H1 (cell line): ENCODE measurements around the gene FOSL2. TPM values are rescaled to one million over a fixed set of nuclear protein-coding genes. Genes with fewer than 3 reads are reported as not detected.

Source experiments
- CTCF ChIA-PET: fragments of 300-600 bp; sonication (Branson Sonifier 250); formaldehyde crosslinking; loops from one replicate; lab custom pipeline; 2021; ENCODE audit not compliant: partially characterized antibody; lab: Charles Lee
- POLR2A ChIA-PET: fragments of 300-600 bp; sonication (Branson Sonifier 250); formaldehyde crosslinking; loops from one replicate; lab custom pipeline; 2021; ENCODE audit warnings: inconsistent platforms; ENCODE audit not compliant: partially characterized antibody; lab: Charles Lee
- DNase-seq, 2 experiments: peaks; one replicate each; pipeline versions ENCODE4 v3.0.0 to v3.0.0-alpha.2; 2010 to 2022; ENCODE audit warnings: low spot score in 2 of 2, low read depth in 1 of 2, mixed read lengths in 1 of 2
- FAIRE-seq: peaks from 2 replicates; lab custom pipeline; 2011; peaks lifted over from hg19 to GRCh38; lab: Jason Lieb, UNC
- H2AFZ ChIP-seq: 2 replicates; pipeline ENCODE4 v1.8.1; 2012; ENCODE audit warnings: low read length, inconsistent platforms
- H2AK5ac ChIP-seq: 2 replicates; pipeline ENCODE4 v1.6.1; 2013; ENCODE audit warnings: low read depth, low read length
- H2BK120ac ChIP-seq: replicated peaks from 2 replicates; pipeline ENCODE3; 2013; ENCODE audit warnings: low read depth, low read length, inconsistent platforms
- H2BK12ac ChIP-seq: 2 replicates; pipeline ENCODE4 v1.6.1; 2013; ENCODE audit warnings: low read depth, low read length
- H2BK15ac ChIP-seq: 2 replicates; pipeline ENCODE4 v1.6.1; 2013; ENCODE audit warnings: low read length
- H2BK20ac ChIP-seq: 2 replicates; pipeline ENCODE4 v1.6.1; 2013; ENCODE audit warnings: low read length
- H2BK5ac ChIP-seq: 2 replicates; pipeline ENCODE4 v1.6.1; 2013; ENCODE audit warnings: low read depth, low read length
- H3K14ac ChIP-seq: 2 replicates; pipeline ENCODE4 v1.6.1; 2013; ENCODE audit warnings: inconsistent platforms; ENCODE audit not compliant: insufficient read length
- H3K18ac ChIP-seq: 2 replicates; pipeline ENCODE4 v1.6.1; 2013; ENCODE audit warnings: low read length; ENCODE audit errors: extremely low read depth
- H3K23ac ChIP-seq: 2 replicates; pipeline ENCODE4 v1.6.1; 2013; ENCODE audit warnings: inconsistent platforms; ENCODE audit not compliant: insufficient read length
- H3K23me2 ChIP-seq: 2 replicates; pipeline ENCODE4 v1.6.1; 2013; ENCODE audit warnings: low read depth, low read length
- H3K27ac ChIP-seq: 2 replicates; pipeline ENCODE4 v1.6.1; 2011; ENCODE audit warnings: low read depth, low read length, inconsistent platforms
- H3K27me3 ChIP-seq, 4 experiments: replicated peaks in 1 of 4; 1 replicate in 1 of 4; 2 replicates in 3 of 4; pipeline versions ENCODE4 v1.6.1 to v1.8.1; 2011 to 2013; ENCODE audit warnings: low read length in 3 of 4, mild to moderate bottlenecking in 3 of 4, inconsistent platforms in 2 of 4, mixed read lengths in 2 of 4, moderate library complexity in 1 of 4; ENCODE audit not compliant: control insufficient read depth in 3 of 4, insufficient read depth in 3 of 4; ENCODE audit errors: extremely low read depth in 1 of 4
- H3K36me3 ChIP-seq, 4 experiments: 2 replicates each; pipeline versions ENCODE4 v1.6.1 to v1.8.1; 2011 to 2013; ENCODE audit warnings: mild to moderate bottlenecking in 4 of 4, low read length in 3 of 4, moderate library complexity in 2 of 4, control low read depth in 1 of 4, inconsistent platforms in 1 of 4; ENCODE audit not compliant: insufficient read depth in 4 of 4, control insufficient read depth in 2 of 4
- H3K4ac ChIP-seq: replicated peaks from 2 replicates; pipeline ENCODE3; 2013; ENCODE audit warnings: low read length, low read depth, mixed read lengths, inconsistent platforms; ENCODE audit not compliant: insufficient read length
- H3K4me1 ChIP-seq, 4 experiments: replicated peaks in 1 of 4; 1 replicate in 1 of 4; 2 replicates in 3 of 4; pipeline versions ENCODE4 v1.6.1 to v1.8.1; 2011 to 2013; ENCODE audit warnings: low read length in 3 of 4, inconsistent platforms in 2 of 4, mixed read lengths in 1 of 4; ENCODE audit not compliant: insufficient read depth in 4 of 4, control insufficient read depth in 3 of 4
- H3K4me2 ChIP-seq, 2 experiments: 2 replicates each; pipeline versions ENCODE4 v1.6.1 to v1.8.1; 2011 to 2013; ENCODE audit warnings: low read depth in 2 of 2, low read length in 2 of 2, control low read depth in 1 of 2, inconsistent platforms in 1 of 2, mild to moderate bottlenecking in 1 of 2; ENCODE audit not compliant: insufficient read depth in 1 of 2
- H3K4me3 ChIP-seq, 4 experiments: fragments of 200-600, 300-600 bp in 1 of 4; sonication (generic), shearing (Covaris generic), sonication (Bioruptor Twin) in 1 of 4; 2 replicates each; pipeline versions ENCODE4 v1.5.1 to v1.8.1; 2011 to 2016; ENCODE audit warnings: low read length in 4 of 4, low read depth in 3 of 4, control low read depth in 2 of 4, inconsistent platforms in 2 of 4, mild to moderate bottlenecking in 2 of 4, mixed read lengths in 1 of 4, moderate library complexity in 1 of 4; ENCODE audit not compliant: insufficient read depth in 2 of 4; ENCODE audit errors: extremely low read depth in 1 of 4
- H3K56ac ChIP-seq: replicated peaks from 2 replicates; pipeline ENCODE3; 2013; ENCODE audit warnings: low read depth, mild to moderate bottlenecking, mixed read lengths, low read length, inconsistent platforms; ENCODE audit not compliant: insufficient read length
- H3K79me1 ChIP-seq: 2 replicates; pipeline ENCODE4 v1.6.1; 2013; ENCODE audit warnings: low read depth, low read length, control low read depth
- H3K79me2 ChIP-seq, 2 experiments: 2 replicates each; pipeline versions ENCODE4 v1.6.1 to v1.8.1; 2012 to 2013; ENCODE audit warnings: low read length in 2 of 2, mild to moderate bottlenecking in 2 of 2, inconsistent platforms in 1 of 2; ENCODE audit not compliant: insufficient read depth in 2 of 2, control insufficient read depth in 1 of 2
- H3K9ac ChIP-seq, 4 experiments: replicated peaks in 1 of 4; 1 replicate in 1 of 4; 2 replicates in 3 of 4; pipeline versions ENCODE4 v1.6.1 to v1.8.1; 2011 to 2013; ENCODE audit warnings: low read depth in 3 of 4, low read length in 3 of 4, control low read depth in 2 of 4, mild to moderate bottlenecking in 2 of 4, moderate library complexity in 2 of 4, inconsistent platforms in 1 of 4; ENCODE audit errors: extremely low read depth in 1 of 4
- H3K9me3 ChIP-seq, 2 experiments: 2 replicates each; pipeline versions ENCODE4 v1.6.1 to v1.8.1; 2012 to 2013; ENCODE audit warnings: mild to moderate bottlenecking in 2 of 2, moderate library complexity in 2 of 2, control low read depth in 1 of 2, inconsistent platforms in 1 of 2, low read depth in 1 of 2, low read length in 1 of 2, mixed read lengths in 1 of 2; ENCODE audit not compliant: insufficient read depth in 2 of 2
- H4K20me1 ChIP-seq, 2 experiments: replicated peaks in 1 of 2; 2 replicates each; pipeline versions ENCODE3 to v1.8.1; 2011 to 2013; ENCODE audit warnings: inconsistent platforms in 2 of 2, low read length in 2 of 2, mild to moderate bottlenecking in 1 of 2; ENCODE audit not compliant: insufficient read depth in 2 of 2, control insufficient read depth in 1 of 2
- H4K5ac ChIP-seq: 2 replicates; pipeline ENCODE4 v1.6.1; 2013; ENCODE audit warnings: low read length, low read depth, mixed read lengths, inconsistent platforms; ENCODE audit not compliant: insufficient read length
- H4K8ac ChIP-seq: 2 replicates; pipeline ENCODE4 v1.8.0; 2013; ENCODE audit warnings: mild to moderate bottlenecking, moderate library complexity, low read length, inconsistent platforms; ENCODE audit not compliant: insufficient read depth; ENCODE audit errors: extremely low read depth
- H4K91ac ChIP-seq: replicated peaks from 2 replicates; pipeline ENCODE3; 2013; ENCODE audit warnings: low read length, mixed read lengths, inconsistent platforms; ENCODE audit not compliant: insufficient read length
- CBX5 ChIP-seq: fragments of 300-800, 300-1000 bp; sonication (generic); IDR thresholded peaks from 2 replicates; pipeline ENCODE4 v1.7.1; 2016; ENCODE audit warnings: antibody characterized with exemption, low read length, low read depth
- CREB1 ChIP-seq: IDR thresholded peaks from 2 replicates; pipeline ENCODE4 v1.6.1; 2012; ENCODE audit warnings: inconsistent platforms
- CTBP2 ChIP-seq: IDR thresholded peaks from 2 replicates; pipeline ENCODE4 v1.7.0; 2011; ENCODE audit warnings: borderline replicate concordance, mild to moderate bottlenecking, moderate library complexity, mixed read lengths, low read length; ENCODE audit not compliant: insufficient read depth, insufficient read length
- EGR1 ChIP-seq: IDR thresholded peaks from 2 replicates; pipeline ENCODE4 v1.6.1; 2011; ENCODE audit warnings: low read depth, low read length, borderline replicate concordance
- EP300 ChIP-seq, 2 experiments: IDR thresholded peaks; 1 replicate in 1 of 2; 2 replicates in 1 of 2; pipeline ENCODE4 v1.6.1; 2011 to 2012; ENCODE audit warnings: low read depth in 2 of 2, low read length in 2 of 2, mild to moderate bottlenecking in 2 of 2, borderline replicate concordance in 1 of 2, inconsistent platforms in 1 of 2, moderate library complexity in 1 of 2
- EZH2 ChIP-seq: fragments of 200-600 bp; sonication (generic); IDR thresholded peaks from 2 replicates; pipeline ENCODE4 v1.7.1; 2012; ENCODE audit warnings: low read depth, mild to moderate bottlenecking, moderate library complexity, low read length, inconsistent platforms; ENCODE audit not compliant: severe bottlenecking
- JUND ChIP-seq: IDR thresholded peaks from 2 replicates; pipeline ENCODE4 v1.6.1; 2011; ENCODE audit warnings: mild to moderate bottlenecking, improper control_type of control experiment, low read length
- PHF8 ChIP-seq: fragments of 200-600 bp; sonication (generic); conservative IDR thresholded peaks from 2 replicates; pipeline ENCODE4 v1.7.1; 2012; ENCODE audit warnings: low read depth, mild to moderate bottlenecking, inconsistent platforms, low read length, moderate library complexity
- RAD21 ChIP-seq, 2 experiments: IDR thresholded peaks in 1 of 2; conservative IDR thresholded peaks in 1 of 2; 2 replicates each; pipeline ENCODE4 v1.6.1; 2011; ENCODE audit warnings: low read depth in 2 of 2, low read length in 2 of 2, improper control_type of control experiment in 1 of 2, inconsistent platforms in 1 of 2, mild to moderate bottlenecking in 1 of 2, moderate library complexity in 1 of 2
- SRF ChIP-seq: IDR thresholded peaks from 2 replicates; pipeline ENCODE4 v1.6.1; 2011; ENCODE audit warnings: mild to moderate bottlenecking, low read depth, low read length, moderate library complexity
- YY1 ChIP-seq: IDR thresholded peaks from 2 replicates; pipeline ENCODE4 v1.6.1; 2011; ENCODE audit warnings: low read depth, mild to moderate bottlenecking, low read length
- WGBS, 2 experiments: shearing (Covaris generic) in 1 of 2; methylation state at CpG; one replicate each; pipeline versions ENCODE4 v1.1.6 to v1.1.7; 2013 to 2015; ENCODE audit warnings: low lambda C conversion rate in 2 of 2, mixed read lengths in 2 of 2, inconsistent platforms in 1 of 2, low coverage in 1 of 2, missing lambda C conversion rate in 1 of 2; ENCODE audit not compliant: insufficient replicate concordance in 2 of 2, insufficient coverage in 1 of 2, insufficient read length in 1 of 2; ENCODE audit errors: extremely low coverage in 1 of 2, missing lambda C conversion rate in 1 of 2; 5-methylcytosine and 5-hydroxymethylcytosine counted together
- polyA plus RNA-seq, 7 experiments: library from polyadenylated mRNA; depleted of rRNA in 3 of 7; stranded (reverse) in 5 of 7; unstranded in 2 of 7; fragments of >200 nt in 5 of 7; fragments of 200-250 nt in 2 of 7; gene quantifications; 1 replicate in 5 of 7; 2 replicates in 1 of 7; 4 replicates in 1 of 7; pipeline versions ENCODE4 v1.2.1 to v1.2.3, GENCODE V29; 2011 to 2013; ENCODE audit warnings: missing spikeins in 2 of 7, mixed read lengths in 2 of 7
- total RNA-seq: library from RNA; stranded (reverse); fragmentation: NEBNext Ultra II Directional; extraction: Animal tissue kit (Norgen Biotek cat#: 25700); gene quantifications from 2 replicates; pipeline ENCODE4 v1.2.1, GENCODE V29; 2021
- TF ChIP-seq, protein P1 (sequence below): IDR thresholded peaks from 2 replicates; pipeline ENCODE4 v1.6.1; 2011; ENCODE audit warnings: low read depth, mild to moderate bottlenecking, low read length; ENCODE audit not compliant: insufficient read depth

The FOSL2 gene
- total and polyA plus RNA-seq, 2 of the 8 experiments (the other 6 are each of a cell fraction or from before 2014, with no cell fraction given) = 1.5 to 4.5 TPM

DNA sequence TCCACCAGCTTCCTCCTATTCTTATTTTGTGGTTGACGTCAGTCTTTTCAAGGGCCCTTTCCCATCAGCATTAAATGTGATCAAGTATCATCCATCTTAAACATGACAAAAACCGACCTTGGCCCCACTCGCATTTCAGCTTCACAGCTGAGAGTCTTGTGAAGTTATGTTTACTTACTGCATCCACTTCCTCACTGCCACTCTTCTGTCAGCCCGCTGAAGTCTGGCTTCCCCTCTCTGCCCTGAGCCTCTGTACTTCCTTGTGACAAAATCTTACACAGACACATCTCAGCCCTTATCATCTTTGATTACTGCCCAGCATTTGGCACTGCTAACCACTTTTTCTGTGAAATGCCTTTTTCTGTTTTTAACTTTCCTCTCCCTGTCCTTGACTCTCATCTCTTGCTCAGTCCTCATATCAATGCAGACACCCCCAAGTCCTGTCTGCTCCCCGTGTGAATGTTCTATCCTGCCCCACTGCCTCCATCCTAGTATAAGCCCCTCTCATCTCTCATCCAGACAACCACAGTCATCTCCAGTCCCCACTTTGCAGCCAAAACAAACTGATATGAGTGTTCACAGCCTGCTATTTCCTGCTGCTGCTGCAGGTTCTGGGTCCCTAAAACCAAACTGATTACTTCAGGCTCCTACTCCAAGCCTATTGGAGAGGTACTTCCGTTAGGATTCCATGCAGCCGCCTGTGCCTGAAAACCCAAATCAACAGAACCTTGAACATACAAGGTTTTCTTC lies 31.4 kb downstream of the FOSL2 start:
- Histone ChIP-seq H2AFZ (no peak overlapping the region), H3K14ac (no peak overlapping the region), H3K79me1 (no peaks in the 10 kb centered on the region), H2AK5ac (no peak overlapping the region), H3K4me2 (no peak overlapping the region), H3K36me3 (no peaks in the 10 kb centered on the region), H3K27me3 (no peaks in the 10 kb centered on the region; a peak in 1 of 7 replicates), H3K9me3 (no peaks in the 10 kb centered on the region), H2BK5ac (no peak overlapping the region), H3K79me2 (no peaks in the 10 kb centered on the region), H2BK12ac (no peak overlapping the region), H3K23ac (no peak overlapping the region), H3K4ac (no peak overlapping the region), H4K8ac (no peak overlapping the region), H3K4me3 (no peak overlapping the region), H3K18ac (no peak overlapping the region), H2BK15ac (no peak overlapping the region), H4K20me1 (no peaks in the 10 kb centered on the region), H2BK120ac (no peak overlapping the region), H3K27ac (no peak overlapping the region), H3K9ac (no peak overlapping the region), H3K23me2 (no peaks in the 10 kb centered on the region), H4K91ac (no peak overlapping the region), H2BK20ac (no peak overlapping the region), H4K5ac (no peak overlapping the region), H3K56ac (no peak overlapping the region), H3K4me1 (no peaks in the 10 kb centered on the region)
- ChIA-PET CTCF (interaction anchor here (1.8 kb wide), 1 partner anchor 10 kb away, joined by 5 read pairs; no protein-coding TSS in a partner anchor), POLR2A (interaction anchor here (1.0 kb wide), 1 partner anchor 10 kb away, joined by 3 read pairs; no protein-coding TSS in a partner anchor)
- no peak for FAIRE-seq
- WGBS, 2 experiments = 88% methylated on average over 7 of the region's 7 CpGs; no CpG with 5 or more reads in 1 of the 2 experiments
- no peak for DNase-seq
- TF ChIP-seq CBX5 (no peak), RAD21 (IDR thresholded peaks at IDR 0.05 in 1 of 2, conservative IDR thresholded peaks at IDR 0.05 in 1 of 2; ENCODE audit: low read depth in 2 of 2, low read length in 2 of 2) (no peak), JUND (no peak), SRF (no peak), EGR1 (no peak), YY1 (no peak), CTBP2 (no peak), EZH2 (no peak), EP300 (IDR thresholded peaks at IDR 0.05; ENCODE audit: borderline replicate concordance in 1 of 2, low read depth in 2 of 2, low read length in 2 of 2) (no peak), PHF8 (no peak), CREB1 (no peak)
- TF ChIP-seq, protein P1, sequence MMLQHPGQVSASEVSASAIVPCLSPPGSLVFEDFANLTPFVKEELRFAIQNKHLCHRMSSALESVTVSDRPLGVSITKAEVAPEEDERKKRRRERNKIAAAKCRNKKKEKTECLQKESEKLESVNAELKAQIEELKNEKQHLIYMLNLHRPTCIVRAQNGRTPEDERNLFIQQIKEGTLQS = no peak
